Mucosa of descending colon (tissue), 3 donors: ENCODE measurements around the gene SUSD6. TPM values are rescaled to one million over a fixed set of nuclear protein-coding genes. Genes with fewer than 3 reads are reported as not detected.
A peak's percentile ranks its signal among the peaks of the same experiment; 100 is the strongest.

Experiments used
- ATAC-seq: fragments of 200-7000 bp; cut with Tn5 transposase; one replicate; pipeline ENCODE4 v1.9.1; 2020; ENCODE audit warnings: mild to moderate bottlenecking, moderate library complexity
- DNase-seq, 3 donors: peaks; one replicate each; pipeline ENCODE4 v3.0.0-alpha.2; 2020
- H3K36me3 ChIP-seq: fragments of 200-600 bp; one replicate; pipeline ENCODE4 v1.8.0; 2021; ENCODE audit warnings: low read depth, mild to moderate bottlenecking
- H3K4me1 ChIP-seq: fragments of 200-600 bp; one replicate; pipeline ENCODE4 v1.8.0; 2021; ENCODE audit warnings: low read depth, mild to moderate bottlenecking
- H3K4me3 ChIP-seq: fragments of 200-600 bp; one replicate; pipeline ENCODE4 v1.8.0; 2021; ENCODE audit warnings: mild to moderate bottlenecking
- H3K9me3 ChIP-seq: fragments of 200-600 bp; one replicate; pipeline ENCODE4 v1.8.0; 2021; ENCODE audit warnings: mild to moderate bottlenecking
- CTCF ChIP-seq: fragments of 200-600 bp; IDR thresholded peaks from one replicate; pipeline ENCODE4 v1.8.0; 2022; ENCODE audit warnings: antibody characterized with exemption, mild to moderate bottlenecking
- intact Hi-C, 2 donors: fragments of 100-400 bp; cut with DNase I in 1 of 2; cut with micrococcal nuclease in 1 of 2; formaldehyde crosslinking; loops; one replicate each; pipeline versions ENCODE4 v1.11.0 to v1.11.1; 2022; cut with DNase I, micrococcal nuclease
- total RNA-seq, 3 donors: library from RNA; stranded (reverse); fragmentation: NEBNext Ultra II Directional in 2 of 3; extraction: Animal tissue kit (Norgen Biotek cat#: 25700) in 2 of 3; gene quantifications; one replicate each; pipeline versions ENCODE4 v1.2.1 to v1.2.4, GENCODE V29; 2021 to 2023
- donor health status: DM: no; HTN: no; CAD: no; lungs with moderate emphysema.
- donor health status: DM: no; HTN: no; CAD: no.
- donor health status: DM: no; HTN: yes; CAD: no.

SUSD6 gene
- total RNA-seq, 3 donors from 2014 or later = 56.3 to 98.3 (median 95.6) TPM

- Histone ChIP-seq H3K9me3 (no peaks in the 10 kb centered on the region), H3K4me3 (no peak overlapping the region), H3K4me1 (peaks cover 16% of the 10 kb centered on the region), H3K36me3 (no peaks in the 10 kb centered on the region)
- ATAC-seq = peak; percentile 20
- TF ChIP-seq CTCF = no peak
- intact Hi-C loops = loop anchor here in 1 of 2 donors (10.0 kb wide), 1 partner anchor 52 kb away; the partner anchor contains the start of gene SUSD6
- no peak for DNase-seq
These were observed 55.4 kb downstream of the SUSD6 start for GRCh38 chr14:69666690-69667211.

GRCh38 chr14:69667938-69668335, 56.5 kb downstream of the SUSD6 start:
- DNase-seq (no peak), ATAC-seq (peak; percentile 3)
- Histone ChIP-seq H3K4me1 (peaks cover 21% of the 10 kb centered on the region), H3K9me3 (no peaks in the 10 kb centered on the region), H3K4me3 (no peak overlapping the region), H3K36me3 (no peaks in the 10 kb centered on the region)
- TF ChIP-seq CTCF = no peak
- intact Hi-C loops = loop anchor here in 1 of 2 donors (10.0 kb wide), 1 partner anchor 53 kb away; the partner anchor contains the start of gene SUSD6

DNA sequence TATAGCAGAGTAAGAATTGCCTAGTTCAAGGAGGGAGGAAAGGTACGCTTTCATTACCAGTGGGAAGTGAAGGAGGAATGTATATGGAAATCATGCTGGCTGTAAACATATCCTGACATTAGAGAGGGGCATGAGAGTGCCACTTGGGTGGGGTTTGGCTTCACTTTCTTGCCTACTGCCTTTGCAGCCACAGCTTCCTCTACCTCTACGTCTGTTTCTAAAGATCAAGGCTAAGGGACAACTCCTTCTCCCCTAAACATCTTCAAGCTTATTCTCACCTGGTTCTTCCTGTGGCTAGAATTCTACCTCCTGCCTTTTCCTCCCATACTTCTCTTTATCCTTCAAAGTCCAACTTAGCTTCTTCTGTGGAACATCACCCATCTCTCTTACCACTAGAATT, 58.0 kb downstream of the SUSD6 start:
- Histone ChIP-seq H3K9me3 (no peaks in the 10 kb centered on the region), H3K4me3 (no peak overlapping the region), H3K36me3 (no peaks in the 10 kb centered on the region), H3K4me1 (peaks cover 35% of the 10 kb centered on the region)
- DNase-seq (no peak), ATAC-seq (no peak)
- TF ChIP-seq CTCF = no peak
- intact Hi-C loops = loop anchor here in 1 of 2 donors (10.0 kb wide), 1 partner anchor 55 kb away; the partner anchor contains the start of gene SUSD6

- no peaks in the 10 kb centered on the region for H3K36me3 ChIP-seq
- DNase-seq = no peak
- no peak overlapping the region for H3K4me3 ChIP-seq
- no peak for ATAC-seq
- H3K4me1 ChIP-seq = peaks cover 40% of the 10 kb centered on the region
- intact Hi-C loops = no loop called here
- no peaks in the 10 kb centered on the region for H3K9me3 ChIP-seq
- no peak for TF ChIP-seq CTCF
These were observed 58.7 kb downstream of the SUSD6 start for GRCh38 chr14:69670093-69670492.

GRCh38 chr14:69671365-69672030, 60.1 kb downstream of the SUSD6 start:
- Histone ChIP-seq H3K9me3 (no peaks in the 10 kb centered on the region), H3K4me1 (peaks cover 36% of the 10 kb centered on the region), H3K36me3 (no peaks in the 10 kb centered on the region), H3K4me3 (no peak overlapping the region)
- TF ChIP-seq CTCF = no peak
- DNase-seq (no peak), ATAC-seq (no peak)
- intact Hi-C loops = no loop called here
